ENCODE measurements around the gene DUSP11. TPM values are rescaled to one million over a fixed set of nuclear protein-coding genes. Genes with fewer than 3 reads are reported as not detected.

The DUSP11 gene
- total and polyA plus RNA-seq, 2 of the 13 experiments (the other 11 are each of a cell fraction or from before 2014, with no cell fraction given): 30.5 to 36.2 TPM

GRCh38 chr2:73776869-73777519, 2.9 kb downstream of the DUSP11 start (continued):
- no peak for TF ChIP-seq ZHX2 (IDR thresholded peaks at IDR 0.05; ENCODE audit: low read depth)
- TF ChIP-seq ZHX2 (CRISPR knock-in tag; IDR thresholded peaks at IDR 0.05; ENCODE audit: borderline replicate concordance): no peak
- TF ChIP-seq, protein P1, sequence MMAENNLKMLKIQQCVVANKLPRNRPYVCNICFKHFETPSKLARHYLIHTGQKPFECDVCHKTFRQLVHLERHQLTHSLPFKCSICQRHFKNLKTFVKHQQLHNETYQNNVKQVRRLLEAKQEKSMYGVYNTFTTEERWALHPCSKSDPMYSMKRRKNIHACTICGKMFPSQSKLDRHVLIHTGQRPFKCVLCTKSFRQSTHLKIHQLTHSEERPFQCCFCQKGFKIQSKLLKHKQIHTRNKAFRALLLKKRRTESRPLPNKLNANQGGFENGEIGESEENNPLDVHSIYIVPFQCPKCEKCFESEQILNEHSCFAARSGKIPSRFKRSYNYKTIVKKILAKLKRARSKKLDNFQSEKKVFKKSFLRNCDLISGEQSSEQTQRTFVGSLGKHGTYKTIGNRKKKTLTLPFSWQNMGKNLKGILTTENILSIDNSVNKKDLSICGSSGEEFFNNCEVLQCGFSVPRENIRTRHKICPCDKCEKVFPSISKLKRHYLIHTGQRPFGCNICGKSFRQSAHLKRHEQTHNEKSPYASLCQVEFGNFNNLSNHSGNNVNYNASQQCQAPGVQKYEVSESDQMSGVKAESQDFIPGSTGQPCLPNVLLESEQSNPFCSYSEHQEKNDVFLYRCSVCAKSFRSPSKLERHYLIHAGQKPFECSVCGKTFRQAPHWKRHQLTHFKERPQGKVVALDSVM (CRISPR knock-in tag; IDR thresholded peaks at IDR 0.05): peak; percentile 41; the same call in 1 of the 2 replicates
- no peak for TF ChIP-seq MTA1 (CRISPR knock-in tag; IDR thresholded peaks at IDR 0.05; ENCODE audit: borderline replicate concordance)
- TF ChIP-seq SSRP1 (CRISPR knock-in tag; IDR thresholded peaks at IDR 0.05): no peak
- peak; percentile 78 for TF ChIP-seq ZNF121 (CRISPR knock-in tag; IDR thresholded peaks at IDR 0.05)
- no peak for TF ChIP-seq JARID2 (CRISPR knock-in tag; IDR thresholded peaks at IDR 0.05; ENCODE audit: insufficient replicate concordance)
- no peak for TF ChIP-seq NCOR1 (IDR thresholded peaks at IDR 0.05; ENCODE audit: borderline replicate concordance, low read length)
- TF ChIP-seq, protein P2, sequence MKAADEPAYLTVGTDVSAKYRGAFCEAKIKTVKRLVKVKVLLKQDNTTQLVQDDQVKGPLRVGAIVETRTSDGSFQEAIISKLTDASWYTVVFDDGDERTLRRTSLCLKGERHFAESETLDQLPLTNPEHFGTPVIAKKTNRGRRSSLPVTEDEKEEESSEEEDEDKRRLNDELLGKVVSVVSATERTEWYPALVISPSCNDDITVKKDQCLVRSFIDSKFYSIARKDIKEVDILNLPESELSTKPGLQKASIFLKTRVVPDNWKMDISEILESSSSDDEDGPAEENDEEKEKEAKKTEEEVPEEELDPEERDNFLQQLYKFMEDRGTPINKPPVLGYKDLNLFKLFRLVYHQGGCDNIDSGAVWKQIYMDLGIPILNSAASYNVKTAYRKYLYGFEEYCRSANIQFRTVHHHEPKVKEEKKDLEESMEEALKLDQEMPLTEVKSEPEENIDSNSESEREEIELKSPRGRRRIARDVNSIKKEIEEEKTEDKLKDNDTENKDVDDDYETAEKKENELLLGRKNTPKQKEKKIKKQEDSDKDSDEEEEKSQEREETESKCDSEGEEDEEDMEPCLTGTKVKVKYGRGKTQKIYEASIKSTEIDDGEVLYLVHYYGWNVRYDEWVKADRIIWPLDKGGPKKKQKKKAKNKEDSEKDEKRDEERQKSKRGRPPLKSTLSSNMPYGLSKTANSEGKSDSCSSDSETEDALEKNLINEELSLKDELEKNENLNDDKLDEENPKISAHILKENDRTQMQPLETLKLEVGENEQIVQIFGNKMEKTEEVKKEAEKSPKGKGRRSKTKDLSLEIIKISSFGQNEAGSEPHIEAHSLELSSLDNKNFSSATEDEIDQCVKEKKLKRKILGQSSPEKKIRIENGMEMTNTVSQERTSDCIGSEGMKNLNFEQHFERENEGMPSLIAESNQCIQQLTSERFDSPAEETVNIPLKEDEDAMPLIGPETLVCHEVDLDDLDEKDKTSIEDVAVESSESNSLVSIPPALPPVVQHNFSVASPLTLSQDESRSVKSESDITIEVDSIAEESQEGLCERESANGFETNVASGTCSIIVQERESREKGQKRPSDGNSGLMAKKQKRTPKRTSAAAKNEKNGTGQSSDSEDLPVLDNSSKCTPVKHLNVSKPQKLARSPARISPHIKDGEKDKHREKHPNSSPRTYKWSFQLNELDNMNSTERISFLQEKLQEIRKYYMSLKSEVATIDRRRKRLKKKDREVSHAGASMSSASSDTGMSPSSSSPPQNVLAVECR (CRISPR knock-in tag; IDR thresholded peaks at IDR 0.05; ENCODE audit: borderline replicate concordance): no peak
